GM12864 (cell line): ENCODE measurements around the gene CHD6.

Experiments used
- DNase-seq: peaks from one replicate; pipeline ENCODE4 v3.0.0-alpha.2; 2011; ENCODE audit warnings: low read depth
- H3K4me3 ChIP-seq: 2 replicates; pipeline ENCODE4 v1.5.1; 2011; ENCODE audit warnings: mild to moderate bottlenecking, low read depth, low read length, control low read depth
- CTCF ChIP-seq: IDR thresholded peaks from 2 replicates; pipeline ENCODE4 v1.5.1; 2011; ENCODE audit warnings: low read depth, mild to moderate bottlenecking, moderate library complexity, low read length, control low read depth, inconsistent platforms; ENCODE audit errors: missing control alignments

The CHD6 gene

GRCh38 chr20:41534842-41535241, 83.3 kb downstream of the CHD6 start:
- DNase-seq, result no peak

GRCh38 chr20:41534170-41534569, 84.0 kb downstream of the CHD6 start:
- H3K4me3 ChIP-seq, result no peak overlapping the region
- no peak for DNase-seq
- no peak for TF ChIP-seq CTCF

More at GRCh38 chr20:41534842-41535241, 83.3 kb downstream of the CHD6 start:
- H3K4me3 ChIP-seq, result no peak overlapping the region
- TF ChIP-seq CTCF, result no peak

GRCh38 chr20:41533537-41534136, 84.5 kb downstream of the CHD6 start:
- TF ChIP-seq CTCF, result no peak
- no peak for DNase-seq
- H3K4me3 ChIP-seq, result no peak overlapping the region

- TF ChIP-seq CTCF, result no peak
- DNase-seq, result no peak
- no peak overlapping the region for H3K4me3 ChIP-seq
These were observed 85.2 kb downstream of the CHD6 start for GRCh38 chr20:41532935-41533334.

- no peak overlapping the region for H3K4me3 ChIP-seq
- DNase-seq, result no peak
- no peak for TF ChIP-seq CTCF
These were observed 86.5 kb downstream of the CHD6 start for GRCh38 chr20:41531518-41532275.

- no peak for DNase-seq
- TF ChIP-seq CTCF, result no peak
- no peak overlapping the region for H3K4me3 ChIP-seq
These were observed 87.3 kb downstream of the CHD6 start for GRCh38 chr20:41530923-41531322.

GRCh38 chr20:41526327-41526726, 91.8 kb downstream of the CHD6 start:
- H3K4me3 ChIP-seq, result no peak overlapping the region
- DNase-seq, result no peak
- no peak for TF ChIP-seq CTCF
